GM21390 (cell line): ENCODE results near the gene ZNF829.
A peak's percentile ranks its signal among the peaks of the same experiment; 100 is the strongest.

Source experiments
- ATAC-seq: cut with Tn5 transposase; IDR thresholded peaks from one replicate; pipeline ENCODE4 v1.9.1; 2021; ENCODE audit not compliant: unreplicated experiment

Gene ZNF829

DNA sequence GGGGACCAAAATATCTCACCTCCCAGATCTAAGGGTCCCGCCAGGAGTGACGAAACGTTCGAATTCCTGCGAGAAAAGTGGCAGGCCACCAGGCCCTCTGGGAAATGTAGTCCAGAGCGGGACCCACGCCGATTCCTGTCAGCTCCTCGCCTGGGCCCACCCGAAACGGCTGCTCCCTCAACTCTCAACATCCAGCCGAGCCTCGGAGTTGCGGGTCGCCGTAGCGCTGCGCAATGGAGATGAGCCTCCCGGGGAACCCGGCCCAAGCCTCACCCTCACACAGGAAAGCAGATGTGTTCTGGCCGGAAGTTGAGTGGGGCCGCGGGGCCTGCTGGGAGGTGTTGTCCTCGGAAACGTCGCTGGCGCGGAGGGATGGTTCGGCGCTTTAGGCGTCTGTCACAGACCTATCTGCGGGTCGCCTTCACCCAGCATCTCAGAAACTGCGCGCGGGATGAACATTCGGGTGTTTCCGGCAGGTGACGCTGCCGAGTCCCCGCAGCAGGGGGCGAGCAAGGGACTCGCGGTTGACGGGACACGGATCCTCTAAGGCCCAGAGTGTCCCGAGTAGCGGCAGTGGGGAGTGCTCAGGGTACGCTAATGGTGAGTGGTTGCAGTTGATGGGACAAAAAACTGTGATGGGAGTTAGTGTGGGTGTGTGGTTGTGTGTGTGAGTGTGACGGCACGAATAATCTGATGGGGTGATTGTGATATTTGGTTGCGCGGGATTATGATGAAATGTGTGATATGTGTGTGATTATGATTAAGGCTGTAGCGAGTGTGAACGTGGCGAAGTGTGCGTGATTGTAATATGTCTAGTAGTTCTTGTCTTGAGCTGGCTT is at the start of gene ZNF829, which contains the start of gene ZNF568:
TSS of gene ZNF829 (minus strand) at position 300 of the 839 bp plus-strand sequence. CDS start 1,124 bp downstream, outside the sequence.
TSS of gene ZNF568 (plus strand) at position 341 of the 839 bp plus-strand sequence. CDS start 6,439 bp downstream, outside the sequence.
- ATAC-seq = peak; percentile 90

- no peak for ATAC-seq
These were observed 47.2 kb upstream of the ZNF829 start for GRCh38 chr19:36963280-36963679.

- no peak for ATAC-seq
These were observed 46.3 kb upstream of the ZNF829 start for GRCh38 chr19:36962346-36962745.

- ATAC-seq = no peak
These were observed 34.4 kb upstream of the ZNF829 start for GRCh38 chr19:36950335-36951119.

DNA sequence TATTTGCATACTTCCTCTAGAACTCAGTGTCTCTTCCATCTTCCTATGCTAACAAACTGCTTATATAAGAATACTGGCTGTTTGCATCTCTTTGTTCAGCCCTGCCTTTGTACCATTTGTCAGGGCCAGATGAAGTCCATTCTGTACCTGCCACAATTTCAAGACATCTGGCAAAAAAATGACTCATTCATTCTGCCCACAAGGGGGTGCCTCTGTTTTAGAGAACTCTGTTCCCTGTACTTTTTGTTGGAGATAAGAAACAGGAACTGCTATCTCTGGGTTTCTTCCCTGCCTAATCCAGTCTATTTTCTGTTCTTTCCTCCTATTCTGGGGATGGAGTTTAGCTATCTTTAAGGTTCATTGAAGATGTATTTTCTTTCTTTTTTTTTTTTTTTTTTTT is 23.1 kb upstream of the ZNF829 start:
- ATAC-seq = no peak

- ATAC-seq = no peak
These were observed 15.6 kb upstream of the ZNF829 start for GRCh38 chr19:36931684-36932083.

DNA sequence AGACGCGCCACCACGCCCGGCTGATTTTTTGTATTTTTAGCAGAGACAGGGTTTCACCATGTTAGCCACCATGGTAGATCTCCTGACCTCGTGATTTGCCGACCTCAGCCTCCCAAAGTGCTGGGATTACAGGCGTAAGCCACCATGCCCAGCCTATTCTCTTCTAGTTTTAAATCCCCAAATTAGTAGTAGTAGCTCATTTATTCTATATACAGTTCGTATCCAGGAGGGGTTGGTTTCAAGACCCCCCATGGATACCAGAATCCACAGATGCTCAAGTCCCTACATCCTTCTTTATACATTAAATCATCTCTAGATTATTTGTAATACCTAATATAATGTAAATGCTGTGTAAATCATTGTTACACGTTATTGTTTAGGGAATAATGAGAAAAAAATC is 2.0 kb upstream of the ZNF829 start:
- no peak for ATAC-seq

GRCh38 chr19:36916991-36917390 is 900 bp upstream of the ZNF829 start:
- ATAC-seq = no peak

GRCh38 chr19:36898422-36898821 is 17.7 kb downstream of the ZNF829 start:
- no peak for ATAC-seq

GRCh38 chr19:36894849-36895383 is 21.2 kb downstream of the ZNF829 start:
- ATAC-seq = no peak

- no peak for ATAC-seq
These were observed 24.2 kb downstream of the ZNF829 start for GRCh38 chr19:36891768-36892357.

DNA sequence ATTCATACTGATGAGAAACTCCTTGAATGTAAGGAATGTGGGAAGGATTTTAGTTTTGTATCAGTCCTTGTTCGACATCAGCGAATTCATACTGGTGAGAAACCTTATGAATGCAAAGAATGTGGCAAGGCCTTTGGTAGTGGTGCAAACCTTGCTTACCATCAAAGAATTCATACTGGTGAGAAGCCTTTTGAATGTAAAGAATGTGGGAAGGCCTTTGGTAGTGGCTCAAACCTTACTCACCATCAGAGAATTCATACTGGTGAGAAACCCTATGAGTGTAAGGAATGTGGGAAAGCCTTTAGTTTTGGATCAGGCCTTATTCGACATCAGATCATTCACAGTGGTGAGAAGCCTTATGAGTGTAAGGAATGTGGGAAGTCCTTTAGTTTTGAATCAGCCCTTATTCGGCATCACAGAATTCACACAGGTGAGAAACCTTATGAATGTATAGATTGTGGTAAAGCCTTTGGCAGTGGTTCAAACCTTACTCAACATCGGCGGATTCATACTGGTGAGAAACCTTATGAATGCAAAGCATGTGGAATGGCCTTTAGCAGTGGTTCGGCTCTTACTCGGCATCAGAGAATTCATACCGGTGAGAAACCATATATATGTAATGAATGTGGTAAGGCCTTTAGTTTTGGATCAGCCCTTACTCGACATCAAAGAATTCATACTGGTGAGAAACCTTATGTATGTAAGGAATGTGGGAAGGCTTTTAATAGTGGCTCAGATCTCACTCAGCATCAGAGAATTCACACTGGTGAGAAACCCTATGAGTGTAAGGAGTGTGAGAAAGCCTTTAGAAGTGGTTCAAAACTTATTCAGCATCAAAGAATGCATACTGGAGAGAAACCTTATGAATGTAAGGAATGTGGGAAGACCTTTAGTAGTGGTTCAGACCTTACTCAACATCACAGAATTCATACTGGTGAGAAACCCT is 38.8 kb downstream of the ZNF829 start:
- no peak for ATAC-seq

GRCh38 chr19:36851898-36852297 is 64.2 kb downstream of the ZNF829 start:
- ATAC-seq = no peak

DNA sequence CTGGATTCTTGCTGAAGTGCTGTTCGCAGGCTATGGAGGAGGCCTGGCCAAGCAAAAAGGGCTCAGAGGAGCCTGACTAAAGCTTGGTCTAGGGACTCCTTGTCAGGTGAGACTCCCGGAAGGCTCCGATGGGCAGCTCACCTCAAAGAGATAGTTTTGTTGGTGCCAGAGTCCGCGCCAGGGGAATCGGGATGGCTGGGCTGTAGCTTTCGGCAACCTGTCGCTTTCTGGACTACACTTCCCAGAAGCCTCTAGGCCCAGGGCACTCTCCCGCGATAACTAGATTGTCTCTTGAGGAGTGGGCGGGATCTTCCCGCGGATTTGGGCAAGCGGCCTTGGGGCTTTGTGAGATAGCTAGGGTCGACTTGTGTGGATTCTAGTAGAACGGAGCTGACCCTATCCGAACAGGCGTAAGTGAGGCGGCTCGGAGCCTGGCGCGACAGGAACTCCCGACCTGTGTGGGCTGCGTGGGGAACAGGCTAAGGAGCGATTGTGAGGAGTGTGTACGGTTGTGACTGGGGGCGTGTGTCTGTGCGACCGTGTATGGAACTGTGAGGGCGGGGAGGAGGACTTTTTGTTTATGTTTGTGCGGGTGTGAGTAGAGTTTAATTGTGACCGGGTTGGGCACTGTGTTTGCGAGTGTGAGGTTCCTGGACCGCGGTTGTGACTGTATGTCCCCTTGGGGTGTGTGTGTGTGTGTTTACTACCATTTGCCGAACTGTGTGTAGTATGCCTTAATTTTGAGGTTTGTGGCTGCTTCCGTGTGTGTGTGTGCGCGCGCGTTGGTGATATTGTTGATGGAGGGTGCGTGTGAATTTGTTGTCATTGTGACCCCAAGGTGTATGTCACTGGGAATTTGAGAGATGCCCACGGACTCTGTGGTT is 65.3 kb downstream of the ZNF829 start, which contains the start of gene ZNF345:
TSS of gene ZNF345 (plus strand) at position 318 of the 884 bp plus-strand sequence. CDS start 25,955 bp downstream, outside the sequence.
- peak; percentile 62 for ATAC-seq

- peak; percentile 78 for ATAC-seq
These were observed 66.2 kb downstream of the ZNF829 start for GRCh38 chr19:36849701-36850558.

GRCh38 chr19:36847968-36848367 is 68.1 kb downstream of the ZNF829 start:
- no peak for ATAC-seq

- ATAC-seq = no peak
These were observed 77.2 kb downstream of the ZNF829 start for GRCh38 chr19:36838784-36839324.
